T-helper 1 cell treated with Interleukin-12 subunit alpha and Interleukin-12 subunit beta and Interleukin-4 antibody, amounts not matched to agents 30 ng/mL and 1 ng/mL, for 36 hours (primary cell): ENCODE data around the gene FHL1. TPM values are rescaled to one million over a fixed set of nuclear protein-coding genes. Genes with fewer than 3 reads are reported as not detected.

Source experiments
- intact Hi-C: fragments of 100-400 bp; cut with micrococcal nuclease; formaldehyde crosslinking; loops from one replicate; pipeline ENCODE4 v1.15.1; 2024
- total RNA-seq: library from RNA; stranded (reverse); gene quantifications from 2 replicates; pipeline ENCODE4 v1.2.3, GENCODE V29; 2022

FHL1 gene
- total RNA-seq, 1 donor from 2014 or later = 15.2 TPM

- intact Hi-C loops = loop anchor here (1.0 to 5.0 kb wide), 6 partner anchors 16 to 351 kb away; partner anchors contain the start of gene HTATSF1
These were observed 569 bp upstream of the FHL1 start for GRCh38 chrX:136146614-136147314.

GRCh38 chrX:136147976-136148375, 643 bp downstream of the FHL1 start:
- intact Hi-C loops = loop anchor here (1.0 to 5.0 kb wide), 6 partner anchors 15 to 349 kb away; partner anchors contain the start of gene HTATSF1

GRCh38 chrX:136148391-136148790, 1.1 kb downstream of the FHL1 start:
- intact Hi-C loops = loop anchor here (5.0 kb wide), 2 partner anchors 119 to 121 kb away; no protein-coding TSS in a partner anchor

DNA sequence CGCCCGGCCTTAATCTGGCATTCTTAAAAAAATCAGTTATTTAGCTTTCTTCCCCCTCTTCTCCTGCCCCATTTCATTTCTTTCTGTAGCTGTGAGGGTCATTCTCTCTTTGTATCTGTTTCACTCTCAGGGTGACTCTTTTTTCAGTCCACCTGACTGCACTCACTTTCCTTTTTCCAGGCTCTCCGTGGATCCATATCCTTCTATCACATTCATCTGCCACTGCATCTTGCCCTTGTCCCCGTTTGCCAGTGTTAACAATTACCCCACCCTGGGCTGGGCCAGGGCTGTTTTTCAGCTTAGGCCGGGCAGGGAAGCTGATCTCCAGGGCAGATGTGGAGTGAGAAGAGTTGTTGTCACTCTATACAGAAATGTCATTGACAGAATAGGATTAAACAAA, 7.7 kb downstream of the FHL1 start:
- intact Hi-C loops = no loop called here

DNA sequence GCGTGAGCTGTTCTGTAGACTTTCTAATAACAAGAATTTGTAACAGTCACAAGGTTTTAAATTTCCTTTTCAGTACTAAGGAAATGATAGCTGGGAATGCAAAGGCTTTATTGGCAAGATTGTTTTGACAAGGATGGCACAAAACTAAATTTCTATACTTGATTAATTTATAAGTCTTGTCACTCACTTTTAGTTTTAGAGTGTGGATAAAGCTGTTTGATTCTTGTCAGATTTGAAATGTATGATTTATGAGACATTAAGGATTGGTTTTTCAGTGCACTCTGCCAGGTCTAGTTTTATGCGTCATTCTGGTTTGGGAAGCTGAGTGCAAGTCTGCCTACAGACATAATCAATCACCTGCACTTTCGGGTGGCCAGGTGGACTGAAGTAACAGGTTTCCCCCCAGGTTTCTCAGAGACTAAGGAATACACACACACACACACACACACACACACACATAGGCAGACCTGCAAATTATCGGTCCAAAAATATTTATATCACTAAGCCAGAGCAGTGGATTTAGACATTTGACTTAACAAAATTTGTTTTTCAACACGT, 9.3 kb downstream of the FHL1 start:
- intact Hi-C loops = no loop called here

GRCh38 chrX:136157187-136157586, 9.9 kb downstream of the FHL1 start:
- intact Hi-C loops = no loop called here

DNA sequence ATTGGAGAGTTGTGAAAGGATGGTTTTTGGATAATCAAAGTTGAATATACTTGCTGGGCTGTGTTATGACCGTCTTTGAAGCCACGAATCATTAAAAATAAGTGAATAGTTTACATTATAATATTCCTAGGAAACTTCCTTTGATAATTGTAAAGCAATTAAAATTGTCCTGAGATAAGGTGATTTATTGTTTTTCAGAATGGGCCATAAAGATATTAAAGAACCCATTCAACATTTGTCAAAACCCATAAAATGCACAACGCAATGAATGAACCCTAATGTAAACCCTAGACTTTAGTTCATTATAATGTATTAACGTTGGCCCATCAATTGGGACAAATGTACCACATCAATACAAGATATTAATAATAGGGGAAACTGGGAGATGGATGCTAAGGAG, 11.4 kb downstream of the FHL1 start:
- intact Hi-C loops = no loop called here

GRCh38 chrX:136159611-136160025, 12.3 kb downstream of the FHL1 start:
- intact Hi-C loops = loop anchor here (10.0 kb wide), 1 partner anchor 535 kb away; no protein-coding TSS in a partner anchor

- intact Hi-C loops = loop anchor here (1.0 to 10.0 kb wide), 4 partner anchors 16 to 532 kb away; partner anchors contain the start of gene FHL1
These were observed 15.7 kb downstream of the FHL1 start for GRCh38 chrX:136162827-136163570.

GRCh38 chrX:136163689-136164088, 16.4 kb downstream of the FHL1 start:
- intact Hi-C loops = loop anchor here (1.0 to 10.0 kb wide), 3 partner anchors 17 to 531 kb away; partner anchors contain the start of gene FHL1

DNA sequence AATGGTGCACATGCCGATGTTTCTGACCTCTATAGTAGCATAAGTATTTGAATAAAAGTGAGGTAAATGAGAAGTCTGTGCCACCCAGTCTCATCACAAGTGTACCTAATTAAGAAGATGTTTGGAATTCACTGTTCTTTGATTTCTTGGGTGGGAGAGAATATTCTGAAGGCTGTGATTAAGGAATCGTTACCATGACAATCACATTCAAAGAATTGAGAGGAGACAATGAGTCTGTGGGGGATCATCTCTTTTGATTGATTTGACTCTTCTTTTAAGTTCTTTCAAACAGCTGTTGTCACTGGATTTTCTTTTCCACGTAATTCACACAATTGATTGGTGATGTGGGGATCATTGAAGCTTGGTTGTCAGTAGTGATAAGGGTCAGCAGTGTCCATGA, 18.1 kb downstream of the FHL1 start:
- intact Hi-C loops = loop anchor here (10.0 kb wide), 1 partner anchor 529 kb away; no protein-coding TSS in a partner anchor

- intact Hi-C loops = loop anchor here (1.0 to 10.0 kb wide), 3 partner anchors 34 to 528 kb away; no protein-coding TSS in a partner anchor
These were observed 19.0 kb downstream of the FHL1 start for GRCh38 chrX:136166221-136166855.

- intact Hi-C loops = loop anchor here (2.0 to 10.0 kb wide), 2 partner anchors 33 to 527 kb away; no protein-coding TSS in a partner anchor
These were observed 20.7 kb downstream of the FHL1 start for GRCh38 chrX:136167989-136168388.

GRCh38 chrX:136168929-136169735, 21.8 kb downstream of the FHL1 start:
- intact Hi-C loops = loop anchor here (10.0 kb wide), 1 partner anchor 526 kb away; no protein-coding TSS in a partner anchor

GRCh38 chrX:136170139-136170800, 22.9 kb downstream of the FHL1 start:
- intact Hi-C loops = no loop called here

DNA sequence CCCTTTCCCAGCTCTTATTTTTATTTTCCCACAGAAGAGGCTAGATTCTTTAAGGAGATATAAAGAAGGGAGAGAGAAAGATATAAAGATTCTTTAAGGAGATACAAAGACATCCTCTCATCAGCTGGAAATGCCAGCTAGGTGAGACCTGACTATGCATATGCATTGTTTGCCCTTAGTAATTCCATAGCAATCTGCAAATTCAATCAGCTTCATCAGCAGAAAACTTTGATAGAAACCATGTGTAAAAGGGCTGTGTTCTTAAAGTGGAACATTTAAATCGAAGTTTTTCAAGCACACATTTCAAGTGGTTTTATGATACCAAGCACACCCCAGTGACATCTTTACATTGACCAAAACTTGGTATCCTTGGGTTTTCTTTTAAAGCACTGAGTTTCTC, 24.1 kb downstream of the FHL1 start:
- intact Hi-C loops = no loop called here

DNA sequence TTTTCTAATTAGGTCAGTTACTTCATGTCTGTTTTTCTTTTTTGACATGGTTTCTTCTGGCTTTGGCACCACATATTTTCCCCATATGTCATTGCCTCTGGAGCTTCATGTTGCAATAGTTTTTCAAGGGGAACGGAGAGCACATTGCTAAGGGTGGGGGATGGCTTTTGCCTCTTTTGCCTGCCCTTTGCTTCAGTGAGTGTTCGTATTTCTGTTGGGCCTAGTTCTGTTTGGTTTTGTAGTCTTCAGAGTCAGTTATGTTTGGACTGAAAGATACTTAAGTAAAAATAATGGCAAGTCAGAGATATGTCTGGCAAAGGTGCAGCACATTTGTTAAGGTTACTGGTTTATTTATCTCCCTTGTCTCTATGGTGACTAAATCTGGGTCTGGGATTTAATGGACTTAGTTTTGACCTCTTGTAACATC, 29.1 kb downstream of the FHL1 start:
- intact Hi-C loops = no loop called here

DNA sequence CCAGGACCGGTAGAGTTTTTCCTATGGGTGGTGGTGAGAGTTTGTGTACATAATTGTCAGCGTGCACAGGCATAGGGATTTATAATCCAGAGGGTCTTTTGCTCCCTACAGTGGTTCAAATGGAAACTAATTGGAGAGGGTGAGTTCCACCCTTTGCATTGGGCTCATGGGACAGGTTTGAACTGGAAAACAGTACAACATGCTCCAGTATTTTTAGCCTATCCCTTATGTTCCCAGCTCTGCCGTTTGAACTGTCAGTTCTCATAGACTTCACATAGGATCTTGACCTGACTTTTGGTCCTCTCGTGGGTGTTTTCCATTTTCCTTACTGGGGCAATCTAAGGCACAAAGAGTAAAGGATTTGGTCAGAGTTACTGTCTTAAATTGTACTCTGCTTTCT, 31.8 kb downstream of the FHL1 start:
- intact Hi-C loops = no loop called here

DNA sequence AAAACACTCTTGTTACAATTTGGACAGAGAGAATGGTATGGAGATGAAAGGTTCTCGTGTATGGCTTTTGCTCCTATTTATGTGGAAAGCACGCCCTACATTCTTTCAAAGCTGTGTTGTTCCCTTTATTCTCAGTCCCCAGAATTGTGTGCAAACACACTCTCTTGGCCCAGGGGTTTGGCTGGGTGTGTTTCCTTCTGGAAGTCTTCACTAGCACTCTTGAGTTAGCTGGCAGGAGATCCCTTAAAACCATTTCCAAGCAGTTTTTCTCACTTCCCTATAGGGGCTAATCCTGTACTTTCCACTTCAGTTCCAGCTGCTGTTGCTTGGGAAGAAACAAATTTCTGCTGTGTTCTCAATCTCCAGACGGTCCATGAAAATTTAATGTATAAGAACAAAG, 35.1 kb downstream of the FHL1 start:
- intact Hi-C loops = no loop called here

DNA sequence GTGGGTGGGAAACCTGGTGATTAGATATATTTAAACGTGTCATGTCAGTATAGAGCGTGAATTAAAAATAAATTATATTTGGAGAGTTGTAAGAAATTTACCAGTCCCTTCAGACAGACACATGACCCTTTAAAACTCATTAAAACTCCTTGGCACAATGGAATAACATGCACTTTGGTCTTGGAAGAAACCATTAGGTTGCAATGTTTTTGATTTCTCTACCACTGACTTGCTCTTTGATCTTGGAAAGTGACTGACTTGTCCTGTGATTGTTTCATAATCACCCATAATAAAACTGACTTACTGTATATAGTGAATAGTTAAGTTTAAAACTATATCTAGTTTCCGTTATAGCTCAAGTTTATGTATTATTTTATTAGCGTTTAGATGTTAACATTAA, 35.8 kb downstream of the FHL1 start:
- intact Hi-C loops = no loop called here
